ENCODE results near the gene NF1. TPM values are rescaled to one million over a fixed set of nuclear protein-coding genes. Genes with fewer than 3 reads are reported as not detected.

NF1 gene
- total RNA-seq, 1 experiment from 2014 or later: 35.4 TPM

GRCh38 chr17:31299624-31300023, 204.8 kb downstream of the NF1 start (continued):
- TF ChIP-seq E2F1 (CRISPR knock-in tag; IDR thresholded peaks at IDR 0.05) (no peak), FOXK1 (CRISPR knock-in tag; IDR thresholded peaks at IDR 0.05) (no peak), NFATC4 (CRISPR knock-in tag; IDR thresholded peaks at IDR 0.05) (no peak)

GRCh38 chr17:31307640-31308039, 212.9 kb downstream of the NF1 start:
- POLR2A ChIA-PET: no interaction called here
- ATAC-seq (no peak), DNase-seq (ENCODE audit: low spot score) (no peak)
- Mint-ChIP-seq H3K27ac (no peak overlapping the region), H3K4me1 (peaks cover 8% of the 10 kb centered on the region), H3K4me3 (no peak overlapping the region), H3K27me3 (ENCODE audit: low read depth) (no peaks in the 10 kb centered on the region), H3K36me3 (no peaks in the 10 kb centered on the region), H3K9me3 (no peaks in the 10 kb centered on the region)
- CTCF ChIA-PET: no interaction called here
- TF ChIP-seq CDX4 (CRISPR knock-in tag; IDR thresholded peaks at IDR 0.05; ENCODE audit: borderline replicate concordance) (no peak), RELA (CRISPR knock-in tag; IDR thresholded peaks at IDR 0.05; ENCODE audit: borderline replicate concordance) (no peak)

- Mint-ChIP-seq H3K4me3 (no peak overlapping the region), H3K27me3 (ENCODE audit: low read depth) (no peaks in the 10 kb centered on the region), H3K9me3 (no peaks in the 10 kb centered on the region), H3K36me3 (no peaks in the 10 kb centered on the region), H3K27ac (no peak overlapping the region), H3K4me1 (peaks cover 8% of the 10 kb centered on the region)
- TF ChIP-seq ZNF281 (CRISPR knock-in tag; IDR thresholded peaks at IDR 0.05): no peak
- no peak for TF ChIP-seq CDX4 (CRISPR knock-in tag; IDR thresholded peaks at IDR 0.05; ENCODE audit: borderline replicate concordance)
- no peak for TF ChIP-seq FOXJ3 (CRISPR knock-in tag; IDR thresholded peaks at IDR 0.05; ENCODE audit: borderline replicate concordance)
- TF ChIP-seq ZNF263 (CRISPR knock-in tag; IDR thresholded peaks at IDR 0.05; ENCODE audit: low read depth): no peak
- TF ChIP-seq ZNF317 (CRISPR knock-in tag; IDR thresholded peaks at IDR 0.05; ENCODE audit: borderline replicate concordance, low read depth): no peak
- no peak for TF ChIP-seq SOX15 (CRISPR knock-in tag; IDR thresholded peaks at IDR 0.05)
- no peak for TF ChIP-seq FOXK1 (CRISPR knock-in tag; IDR thresholded peaks at IDR 0.05)
- no peak for TF ChIP-seq RELA (CRISPR knock-in tag; IDR thresholded peaks at IDR 0.05; ENCODE audit: borderline replicate concordance)
- no peak for TF ChIP-seq EMX1 (CRISPR knock-in tag; IDR thresholded peaks at IDR 0.05)
- no peak for TF ChIP-seq SMAD3 (CRISPR knock-in tag; IDR thresholded peaks at IDR 0.05; ENCODE audit: borderline replicate concordance)
- TF ChIP-seq TEAD4 (CRISPR knock-in tag; IDR thresholded peaks at IDR 0.05): no peak
- TF ChIP-seq ZNF121 (CRISPR knock-in tag; IDR thresholded peaks at IDR 0.05): no peak
- no peak for TF ChIP-seq ZBTB43 (CRISPR knock-in tag; IDR thresholded peaks at IDR 0.05)
- no peak for TF ChIP-seq HMGA2 (CRISPR knock-in tag; IDR thresholded peaks at IDR 0.05)
- TF ChIP-seq ZNF138 (CRISPR knock-in tag; conservative IDR thresholded peaks at IDR 0.05): no peak
- ChIA-PET CTCF (interaction anchor here (0.6 kb wide), 1 partner anchor 264 kb away, joined by 3 read pairs; no protein-coding TSS in a partner anchor), POLR2A (no interaction called here)
- ATAC-seq: no peak
- no peak for DNase-seq (ENCODE audit: low spot score)
Measured at GRCh38 chr17:31308372-31309334, 213.9 kb downstream of the NF1 start.
